HG02798 (cell line): Measurements from ENCODE around the gene USHBP1.

ENCODE experiments used
- ATAC-seq: cut with Tn5 transposase; IDR thresholded peaks from one replicate; pipeline ENCODE4 v1.9.1; 2021; ENCODE audit warnings: mild to moderate bottlenecking; ENCODE audit not compliant: unreplicated experiment, poor library complexity

USHBP1 gene

GRCh38 chr19:17264641-17264979 is at the start of gene USHBP1:
Gene USHBP1, minus strand, starts transcription at chr19:17264745. Its CDS starts 446 bp downstream, at chr19:17264299.
- ATAC-seq, result no peak

- no peak for ATAC-seq
Measured at GRCh38 chr19:17314007-17314593, 49.6 kb upstream of the USHBP1 start.

GRCh38 chr19:17312189-17313113 is 47.9 kb upstream of the USHBP1 start:
- ATAC-seq, result no peak

GRCh38 chr19:17311455-17312188 is 47.1 kb upstream of the USHBP1 start:
- ATAC-seq, result no peak

- no peak for ATAC-seq
Measured at GRCh38 chr19:17309965-17310461, 45.5 kb upstream of the USHBP1 start.

- ATAC-seq, result peak; percentile 73
Measured at GRCh38 chr19:17309198-17309964, 44.8 kb upstream of the USHBP1 start, which contains the start of gene DDA1. Gene DDA1, plus strand, starts transcription at chr19:17309563. Its CDS starts 92 bp downstream, at chr19:17309655.

GRCh38 chr19:17307876-17308377 is 43.4 kb upstream of the USHBP1 start:
- no peak for ATAC-seq

GRCh38 chr19:17306285-17306714 is 41.8 kb upstream of the USHBP1 start:
- no peak for ATAC-seq

- peak; percentile 75 for ATAC-seq
Measured at GRCh38 chr19:17305517-17306284, 41.2 kb upstream of the USHBP1 start, which contains the start of gene MRPL34. Gene MRPL34, plus strand, starts transcription at chr19:17305872. Its CDS starts 21 bp downstream, at chr19:17305893.

- no peak for ATAC-seq
Measured at GRCh38 chr19:17305216-17305516, 40.6 kb upstream of the USHBP1 start.

GRCh38 chr19:17304386-17305215 is 40.1 kb upstream of the USHBP1 start:
- no peak for ATAC-seq

GRCh38 chr19:17303940-17304267 is 39.4 kb upstream of the USHBP1 start:
- no peak for ATAC-seq

GRCh38 chr19:17303167-17303939 is 38.8 kb upstream of the USHBP1 start, which contains the start of gene ABHD8:
Gene ABHD8, minus strand, starts transcription at chr19:17303425. Its CDS starts 1,809 bp downstream, at chr19:17301616.
- ATAC-seq, result peak; percentile 71

GRCh38 chr19:17302391-17303166 is 38.0 kb upstream of the USHBP1 start:
- no peak for ATAC-seq

- no peak for ATAC-seq
Measured at GRCh38 chr19:17300992-17301619, 36.6 kb upstream of the USHBP1 start.

- no peak for ATAC-seq
Measured at GRCh38 chr19:17296976-17297375, 32.4 kb upstream of the USHBP1 start.
